ENCODE results near the gene TNFRSF1B. TPM values are rescaled to one million over a fixed set of nuclear protein-coding genes. Genes with fewer than 3 reads are reported as not detected.

The TNFRSF1B gene
- total and polyA plus RNA-seq, 2 donors (not counting 1 experiment from before 2014, with no cell fraction given) = 24.8 to 27.5 TPM

DNA sequence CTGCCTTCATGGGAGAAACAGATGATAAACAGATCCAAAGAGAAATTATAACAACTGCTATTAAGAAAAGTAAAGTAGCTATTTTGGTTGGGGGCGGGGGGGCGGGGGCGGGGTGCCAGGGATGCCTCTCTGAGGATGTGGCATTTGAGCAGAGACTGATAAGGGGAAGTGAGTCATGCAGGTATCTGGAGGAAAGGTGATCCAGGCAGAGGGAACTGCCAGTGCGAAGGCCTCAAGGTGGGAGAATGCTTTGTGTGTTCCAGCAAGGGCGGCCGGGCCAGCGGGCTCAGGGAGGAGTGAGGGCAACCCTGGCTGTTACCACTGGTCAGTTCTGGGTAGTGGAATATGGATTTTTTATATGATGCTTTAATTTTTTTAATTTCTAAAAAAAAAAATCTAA lies 7.0 kb upstream of the TNFRSF1B start:
- Histone ChIP-seq H2AFZ (ENCODE audit: low read length) (no peak overlapping the region), H3K36me3 (ENCODE audit: control insufficient read depth, insufficient read depth, low read length) (no peaks in the 10 kb centered on the region), H3K4me1 (ENCODE audit: control insufficient read depth, extremely low read depth, insufficient read depth, low read length) (peaks cover 16% of the 10 kb centered on the region), H4K20me1 (ENCODE audit: control insufficient read depth, extremely low read depth, insufficient read depth, low read length) (no peaks in the 10 kb centered on the region), H3K27me3 (ENCODE audit: control insufficient read depth, insufficient read depth, low read length) (no peaks in the 10 kb centered on the region), H3K4me2 (ENCODE audit: extremely low read depth, insufficient read depth, low read length) (no peak overlapping the region), H3K9ac (ENCODE audit: insufficient read depth, low read length) (no peak overlapping the region), H3K27ac (ENCODE audit: insufficient read depth, low read length) (no peak overlapping the region), H3K9me3 (ENCODE audit: control insufficient read depth, insufficient read depth, low read depth, low read length) (no peaks in the 10 kb centered on the region), H3K4me3 (replicated peaks in 1 of 4; ENCODE audit: control extremely low read depth in 1 of 4, insufficient read depth in 1 of 4, low read depth in 3 of 4, low read length in 4 of 4) (no peak overlapping the region), H3K79me2 (ENCODE audit: control insufficient read depth, insufficient read depth, low read length) (no peaks in the 10 kb centered on the region)
- TF ChIP-seq, protein P1, sequence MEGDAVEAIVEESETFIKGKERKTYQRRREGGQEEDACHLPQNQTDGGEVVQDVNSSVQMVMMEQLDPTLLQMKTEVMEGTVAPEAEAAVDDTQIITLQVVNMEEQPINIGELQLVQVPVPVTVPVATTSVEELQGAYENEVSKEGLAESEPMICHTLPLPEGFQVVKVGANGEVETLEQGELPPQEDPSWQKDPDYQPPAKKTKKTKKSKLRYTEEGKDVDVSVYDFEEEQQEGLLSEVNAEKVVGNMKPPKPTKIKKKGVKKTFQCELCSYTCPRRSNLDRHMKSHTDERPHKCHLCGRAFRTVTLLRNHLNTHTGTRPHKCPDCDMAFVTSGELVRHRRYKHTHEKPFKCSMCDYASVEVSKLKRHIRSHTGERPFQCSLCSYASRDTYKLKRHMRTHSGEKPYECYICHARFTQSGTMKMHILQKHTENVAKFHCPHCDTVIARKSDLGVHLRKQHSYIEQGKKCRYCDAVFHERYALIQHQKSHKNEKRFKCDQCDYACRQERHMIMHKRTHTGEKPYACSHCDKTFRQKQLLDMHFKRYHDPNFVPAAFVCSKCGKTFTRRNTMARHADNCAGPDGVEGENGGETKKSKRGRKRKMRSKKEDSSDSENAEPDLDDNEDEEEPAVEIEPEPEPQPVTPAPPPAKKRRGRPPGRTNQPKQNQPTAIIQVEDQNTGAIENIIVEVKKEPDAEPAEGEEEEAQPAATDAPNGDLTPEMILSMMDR (conservative IDR thresholded peaks at IDR 0.05 in 1 of 2, IDR thresholded peaks at IDR 0.05 in 1 of 2; ENCODE audit: low read depth in 1 of 2, low read length in 2 of 2) = no peak
- TF ChIP-seq EZH2 (IDR thresholded peaks at IDR 0.05; ENCODE audit: low read length, missing control alignments) = no peak
- no peak for DNase-seq (ENCODE audit: low read depth in 2 of 2)

DNA sequence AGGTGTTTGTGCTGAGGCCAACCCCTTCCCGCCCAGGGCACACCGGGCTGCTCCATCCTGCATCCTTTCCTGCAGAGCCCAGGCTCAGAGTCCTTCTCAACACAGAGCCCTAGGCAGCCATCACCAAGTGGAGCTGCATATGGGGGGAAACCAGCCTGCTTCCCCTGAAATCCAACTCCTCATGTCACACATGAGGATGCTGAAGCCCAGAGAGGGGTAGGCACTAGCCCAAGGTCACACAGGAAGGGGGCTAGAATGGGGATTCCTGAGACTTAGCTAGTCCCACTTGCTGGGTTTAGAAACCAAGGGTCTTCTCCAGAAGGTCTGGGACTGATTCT lies 5.5 kb upstream of the TNFRSF1B start:
- no peaks in the 10 kb centered on the region for H3K36me3 ChIP-seq (ENCODE audit: control insufficient read depth, insufficient read depth, low read length)
- TF ChIP-seq EZH2 (IDR thresholded peaks at IDR 0.05; ENCODE audit: low read length, missing control alignments) = no peak
- TF ChIP-seq, protein P1 (conservative IDR thresholded peaks at IDR 0.05 in 1 of 2, IDR thresholded peaks at IDR 0.05 in 1 of 2; ENCODE audit: low read depth in 1 of 2, low read length in 2 of 2) = no peak
- H3K27ac ChIP-seq (ENCODE audit: insufficient read depth, low read length) = peak overlapping the region; percentile 78
- H3K4me2 ChIP-seq (ENCODE audit: extremely low read depth, insufficient read depth, low read length) = peak overlapping the region; percentile 59
- DNase-seq (ENCODE audit: low read depth in 2 of 2) = no peak
- peaks cover 16% of the 10 kb centered on the region for H3K4me1 ChIP-seq (ENCODE audit: control insufficient read depth, extremely low read depth, insufficient read depth, low read length)
- H3K27me3 ChIP-seq (ENCODE audit: control insufficient read depth, insufficient read depth, low read length) = no peaks in the 10 kb centered on the region
- no peak overlapping the region for H3K9ac ChIP-seq (ENCODE audit: insufficient read depth, low read length)
- no peak overlapping the region for H3K4me3 ChIP-seq (replicated peaks in 1 of 4; ENCODE audit: control extremely low read depth in 1 of 4, insufficient read depth in 1 of 4, low read depth in 3 of 4, low read length in 4 of 4)
- H4K20me1 ChIP-seq (ENCODE audit: control insufficient read depth, extremely low read depth, insufficient read depth, low read length) = no peaks in the 10 kb centered on the region
- no peak overlapping the region for H2AFZ ChIP-seq (ENCODE audit: low read length)
- no peaks in the 10 kb centered on the region for H3K9me3 ChIP-seq (ENCODE audit: control insufficient read depth, insufficient read depth, low read depth, low read length)
- no peaks in the 10 kb centered on the region for H3K79me2 ChIP-seq (ENCODE audit: control insufficient read depth, insufficient read depth, low read length)

DNA sequence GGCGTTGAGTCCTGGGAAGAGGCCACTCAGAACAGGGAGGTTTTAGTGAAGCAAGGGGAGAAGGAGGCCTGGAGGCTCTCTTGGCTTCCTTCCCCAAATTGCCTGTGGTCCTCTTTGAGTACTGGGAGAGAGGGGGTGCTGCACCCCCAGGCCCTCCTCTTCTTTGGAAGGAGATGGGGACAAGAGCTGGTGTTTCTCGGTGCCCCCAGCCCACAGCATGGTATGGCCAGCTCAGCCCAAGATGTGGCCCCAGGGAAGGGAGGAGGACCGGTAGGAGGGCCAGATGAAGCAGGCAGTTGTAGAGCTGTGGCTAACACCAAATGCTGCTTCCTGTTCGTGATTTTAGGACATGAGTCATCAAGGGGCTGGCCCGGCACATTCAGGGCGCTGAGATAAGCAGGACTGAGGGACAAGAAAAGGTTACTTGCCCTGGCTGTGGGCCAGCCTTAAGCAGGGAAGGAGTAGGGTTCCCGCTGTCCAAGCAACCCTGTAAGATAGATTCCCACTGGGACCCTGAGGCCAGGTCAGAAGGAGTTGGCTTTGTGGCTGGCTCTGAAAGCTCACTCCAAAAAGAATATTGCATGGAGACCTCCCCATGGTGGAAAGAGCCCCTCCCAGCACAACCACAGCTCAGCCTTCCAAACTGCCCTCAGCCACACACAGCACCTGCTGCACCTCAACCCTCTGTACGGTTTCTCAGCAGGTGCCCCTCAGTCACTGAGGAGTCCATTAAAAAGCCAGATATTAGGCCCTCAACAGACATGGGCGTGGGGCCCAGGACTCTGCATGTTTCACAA lies 4.9 kb upstream of the TNFRSF1B start:
- no peaks in the 10 kb centered on the region for H3K9me3 ChIP-seq (ENCODE audit: control insufficient read depth, insufficient read depth, low read depth, low read length)
- H4K20me1 ChIP-seq (ENCODE audit: control insufficient read depth, extremely low read depth, insufficient read depth, low read length) = no peaks in the 10 kb centered on the region
- no peak overlapping the region for H3K9ac ChIP-seq (ENCODE audit: insufficient read depth, low read length)
- no peaks in the 10 kb centered on the region for H3K27me3 ChIP-seq (ENCODE audit: control insufficient read depth, insufficient read depth, low read length)
- H3K27ac ChIP-seq (ENCODE audit: insufficient read depth, low read length) = peak overlapping the region; percentile 78
- TF ChIP-seq, protein P1 (conservative IDR thresholded peaks at IDR 0.05 in 1 of 2, IDR thresholded peaks at IDR 0.05 in 1 of 2; ENCODE audit: low read depth in 1 of 2, low read length in 2 of 2) = no peak
- no peak for TF ChIP-seq EZH2 (IDR thresholded peaks at IDR 0.05; ENCODE audit: low read length, missing control alignments)
- DNase-seq (ENCODE audit: low read depth in 2 of 2) = peak; percentile 90 to 93
- no peak overlapping the region for H3K4me3 ChIP-seq (replicated peaks in 1 of 4; ENCODE audit: control extremely low read depth in 1 of 4, insufficient read depth in 1 of 4, low read depth in 3 of 4, low read length in 4 of 4)
- no peaks in the 10 kb centered on the region for H3K36me3 ChIP-seq (ENCODE audit: control insufficient read depth, insufficient read depth, low read length)
- peak overlapping the region; percentile 59 for H3K4me2 ChIP-seq (ENCODE audit: extremely low read depth, insufficient read depth, low read length)
- no peaks in the 10 kb centered on the region for H3K79me2 ChIP-seq (ENCODE audit: control insufficient read depth, insufficient read depth, low read length)
- peak overlapping the region; percentile 15 for H2AFZ ChIP-seq (ENCODE audit: low read length)
- H3K4me1 ChIP-seq (ENCODE audit: control insufficient read depth, extremely low read depth, insufficient read depth, low read length) = peaks cover 16% of the 10 kb centered on the region

Measured in fibroblast of lung (primary cell).